ENCODE results near the gene ECHDC3. TPM values are rescaled to one million over a fixed set of nuclear protein-coding genes. Genes with fewer than 3 reads are reported as not detected.

The ECHDC3 gene
- polyA plus RNA-seq, 1 of the 3 experiments (the other 2 are of a cell fraction): 13.5 TPM

GRCh38 chr10:11745045-11745444 lies 2.9 kb downstream of the ECHDC3 start:
- Histone ChIP-seq H3K27me3 (ENCODE audit: insufficient read depth) (no peaks in the 10 kb centered on the region), H3K9ac (no peak overlapping the region), H3K36me3 (replicated peaks in 1 of 2; ENCODE audit: control insufficient read depth in 1 of 2, insufficient read depth in 2 of 2, low read length in 1 of 2) (peaks cover 0 to 2% of the 10 kb centered on the region in 2 experiments), H3K9me3 (no peaks in the 10 kb centered on the region), H3K79me2 (ENCODE audit: insufficient read depth) (no peaks in the 10 kb centered on the region), H3F3A (replicated peaks; ENCODE audit: insufficient read depth) (no peaks in the 10 kb centered on the region), H3K9me2 (no peaks in the 10 kb centered on the region), H3K4me2 (no peak overlapping the region), H4K20me1 (ENCODE audit: insufficient read depth) (no peaks in the 10 kb centered on the region), H3K27ac (ENCODE audit: low read depth in 2 of 2, low read length in 1 of 2) (no peak overlapping the region), H3K4me1 (ENCODE audit: control insufficient read depth in 1 of 2, insufficient read depth in 2 of 2, low read depth in 1 of 2, low read length in 1 of 2) (peaks cover 0 to 14% of the 10 kb centered on the region in 2 experiments; a peak in 1 of 4 replicates), H3K4me3 (ENCODE audit: low read depth in 2 of 2, low read length in 1 of 2) (no peak overlapping the region), H2AFZ (ENCODE audit: low read depth) (no peak overlapping the region)
- 82% methylated on average over 6 of the region's 6 CpGs for WGBS (ENCODE audit: low lambda C conversion rate)
- DNase-seq: no peak
- POLR2A ChIA-PET: no interaction called here
- TF ChIP-seq POLR2AphosphoS5 (IDR thresholded peaks at IDR 0.05; ENCODE audit: low read depth, low read length) (no peak), RXRA (IDR thresholded peaks at IDR 0.05; ENCODE audit: borderline replicate concordance, low read depth) (no peak), FOSL2 (IDR thresholded peaks at IDR 0.05; ENCODE audit: borderline replicate concordance, low read depth) (no peak), SIN3A (IDR thresholded peaks at IDR 0.05; ENCODE audit: borderline replicate concordance, low read depth, low read length) (no peak), RAD21 (IDR thresholded peaks at IDR 0.05; ENCODE audit: low read length) (no peak), GATA2 (CRISPR knock-in tag; IDR thresholded peaks at IDR 0.05) (no peak), EZH2phosphoT487 (IDR thresholded peaks at IDR 0.05; ENCODE audit: borderline replicate concordance, low read depth) (no peak), USF2 (IDR thresholded peaks at IDR 0.05; ENCODE audit: borderline replicate concordance, low read depth, low read length) (no peak)
- TF ChIP-seq, protein P1, sequence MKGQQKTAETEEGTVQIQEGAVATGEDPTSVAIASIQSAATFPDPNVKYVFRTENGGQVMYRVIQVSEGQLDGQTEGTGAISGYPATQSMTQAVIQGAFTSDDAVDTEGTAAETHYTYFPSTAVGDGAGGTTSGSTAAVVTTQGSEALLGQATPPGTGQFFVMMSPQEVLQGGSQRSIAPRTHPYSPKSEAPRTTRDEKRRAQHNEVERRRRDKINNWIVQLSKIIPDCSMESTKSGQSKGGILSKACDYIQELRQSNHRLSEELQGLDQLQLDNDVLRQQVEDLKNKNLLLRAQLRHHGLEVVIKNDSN (IDR thresholded peaks at IDR 0.05; ENCODE audit: borderline replicate concordance, low read depth): no peak
- TF ChIP-seq, protein P2, sequence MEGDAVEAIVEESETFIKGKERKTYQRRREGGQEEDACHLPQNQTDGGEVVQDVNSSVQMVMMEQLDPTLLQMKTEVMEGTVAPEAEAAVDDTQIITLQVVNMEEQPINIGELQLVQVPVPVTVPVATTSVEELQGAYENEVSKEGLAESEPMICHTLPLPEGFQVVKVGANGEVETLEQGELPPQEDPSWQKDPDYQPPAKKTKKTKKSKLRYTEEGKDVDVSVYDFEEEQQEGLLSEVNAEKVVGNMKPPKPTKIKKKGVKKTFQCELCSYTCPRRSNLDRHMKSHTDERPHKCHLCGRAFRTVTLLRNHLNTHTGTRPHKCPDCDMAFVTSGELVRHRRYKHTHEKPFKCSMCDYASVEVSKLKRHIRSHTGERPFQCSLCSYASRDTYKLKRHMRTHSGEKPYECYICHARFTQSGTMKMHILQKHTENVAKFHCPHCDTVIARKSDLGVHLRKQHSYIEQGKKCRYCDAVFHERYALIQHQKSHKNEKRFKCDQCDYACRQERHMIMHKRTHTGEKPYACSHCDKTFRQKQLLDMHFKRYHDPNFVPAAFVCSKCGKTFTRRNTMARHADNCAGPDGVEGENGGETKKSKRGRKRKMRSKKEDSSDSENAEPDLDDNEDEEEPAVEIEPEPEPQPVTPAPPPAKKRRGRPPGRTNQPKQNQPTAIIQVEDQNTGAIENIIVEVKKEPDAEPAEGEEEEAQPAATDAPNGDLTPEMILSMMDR (IDR thresholded peaks at IDR 0.05): no peak
- TF ChIP-seq, protein P3, sequence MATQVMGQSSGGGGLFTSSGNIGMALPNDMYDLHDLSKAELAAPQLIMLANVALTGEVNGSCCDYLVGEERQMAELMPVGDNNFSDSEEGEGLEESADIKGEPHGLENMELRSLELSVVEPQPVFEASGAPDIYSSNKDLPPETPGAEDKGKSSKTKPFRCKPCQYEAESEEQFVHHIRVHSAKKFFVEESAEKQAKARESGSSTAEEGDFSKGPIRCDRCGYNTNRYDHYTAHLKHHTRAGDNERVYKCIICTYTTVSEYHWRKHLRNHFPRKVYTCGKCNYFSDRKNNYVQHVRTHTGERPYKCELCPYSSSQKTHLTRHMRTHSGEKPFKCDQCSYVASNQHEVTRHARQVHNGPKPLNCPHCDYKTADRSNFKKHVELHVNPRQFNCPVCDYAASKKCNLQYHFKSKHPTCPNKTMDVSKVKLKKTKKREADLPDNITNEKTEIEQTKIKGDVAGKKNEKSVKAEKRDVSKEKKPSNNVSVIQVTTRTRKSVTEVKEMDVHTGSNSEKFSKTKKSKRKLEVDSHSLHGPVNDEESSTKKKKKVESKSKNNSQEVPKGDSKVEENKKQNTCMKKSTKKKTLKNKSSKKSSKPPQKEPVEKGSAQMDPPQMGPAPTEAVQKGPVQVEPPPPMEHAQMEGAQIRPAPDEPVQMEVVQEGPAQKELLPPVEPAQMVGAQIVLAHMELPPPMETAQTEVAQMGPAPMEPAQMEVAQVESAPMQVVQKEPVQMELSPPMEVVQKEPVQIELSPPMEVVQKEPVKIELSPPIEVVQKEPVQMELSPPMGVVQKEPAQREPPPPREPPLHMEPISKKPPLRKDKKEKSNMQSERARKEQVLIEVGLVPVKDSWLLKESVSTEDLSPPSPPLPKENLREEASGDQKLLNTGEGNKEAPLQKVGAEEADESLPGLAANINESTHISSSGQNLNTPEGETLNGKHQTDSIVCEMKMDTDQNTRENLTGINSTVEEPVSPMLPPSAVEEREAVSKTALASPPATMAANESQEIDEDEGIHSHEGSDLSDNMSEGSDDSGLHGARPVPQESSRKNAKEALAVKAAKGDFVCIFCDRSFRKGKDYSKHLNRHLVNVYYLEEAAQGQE (IDR thresholded peaks at IDR 0.05; ENCODE audit: low read depth, low read length): no peak
- TF ChIP-seq, protein P4, sequence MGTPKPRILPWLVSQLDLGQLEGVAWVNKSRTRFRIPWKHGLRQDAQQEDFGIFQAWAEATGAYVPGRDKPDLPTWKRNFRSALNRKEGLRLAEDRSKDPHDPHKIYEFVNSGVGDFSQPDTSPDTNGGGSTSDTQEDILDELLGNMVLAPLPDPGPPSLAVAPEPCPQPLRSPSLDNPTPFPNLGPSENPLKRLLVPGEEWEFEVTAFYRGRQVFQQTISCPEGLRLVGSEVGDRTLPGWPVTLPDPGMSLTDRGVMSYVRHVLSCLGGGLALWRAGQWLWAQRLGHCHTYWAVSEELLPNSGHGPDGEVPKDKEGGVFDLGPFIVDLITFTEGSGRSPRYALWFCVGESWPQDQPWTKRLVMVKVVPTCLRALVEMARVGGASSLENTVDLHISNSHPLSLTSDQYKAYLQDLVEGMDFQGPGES (IDR thresholded peaks at IDR 0.05; ENCODE audit: low read depth, low read length): no peak
- CTCF ChIA-PET: interaction anchor here (1.1 to 6.8 kb wide), 2 partner anchors 13 to 230 kb away, joined by 5 to 43 read pairs; no protein-coding TSS in a partner anchor

All from SK-N-SH (cell line).